ENCODE data around the gene TTLL8. TPM values are rescaled to one million over a fixed set of nuclear protein-coding genes. Genes with fewer than 3 reads are reported as not detected.
A peak's percentile ranks its signal among the peaks of the same experiment; 100 is the strongest.

TTLL8 gene
- total and polyA plus RNA-seq, 7 donors = not detected

GRCh38 chr22:50032941-50033601, 25.0 kb downstream of the TTLL8 start:
- intact Hi-C loops (cut with DNase I) = loop anchor here (5.0 kb wide), 1 partner anchor 266 kb away; no protein-coding TSS in a partner anchor
- TF ChIP-seq, protein P1, sequence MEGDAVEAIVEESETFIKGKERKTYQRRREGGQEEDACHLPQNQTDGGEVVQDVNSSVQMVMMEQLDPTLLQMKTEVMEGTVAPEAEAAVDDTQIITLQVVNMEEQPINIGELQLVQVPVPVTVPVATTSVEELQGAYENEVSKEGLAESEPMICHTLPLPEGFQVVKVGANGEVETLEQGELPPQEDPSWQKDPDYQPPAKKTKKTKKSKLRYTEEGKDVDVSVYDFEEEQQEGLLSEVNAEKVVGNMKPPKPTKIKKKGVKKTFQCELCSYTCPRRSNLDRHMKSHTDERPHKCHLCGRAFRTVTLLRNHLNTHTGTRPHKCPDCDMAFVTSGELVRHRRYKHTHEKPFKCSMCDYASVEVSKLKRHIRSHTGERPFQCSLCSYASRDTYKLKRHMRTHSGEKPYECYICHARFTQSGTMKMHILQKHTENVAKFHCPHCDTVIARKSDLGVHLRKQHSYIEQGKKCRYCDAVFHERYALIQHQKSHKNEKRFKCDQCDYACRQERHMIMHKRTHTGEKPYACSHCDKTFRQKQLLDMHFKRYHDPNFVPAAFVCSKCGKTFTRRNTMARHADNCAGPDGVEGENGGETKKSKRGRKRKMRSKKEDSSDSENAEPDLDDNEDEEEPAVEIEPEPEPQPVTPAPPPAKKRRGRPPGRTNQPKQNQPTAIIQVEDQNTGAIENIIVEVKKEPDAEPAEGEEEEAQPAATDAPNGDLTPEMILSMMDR (IDR thresholded peaks at IDR 0.05) = no peak
- H3K4me3 ChIP-seq = no peak overlapping the region
- DNase-seq (no peak), ATAC-seq (no peak)
- no peak overlapping the region for H3K27ac ChIP-seq
- peaks cover 0 to 55% (median 16%) of the 10 kb centered on the region in 3 donors for H3K27me3 ChIP-seq (ENCODE audit: insufficient read depth in 3 of 3, low read length in 2 of 3)
- 75 to 81% (median 81%) methylated on average over 23 of the region's 23 CpGs for WGBS, 3 donors
- no peaks in the 10 kb centered on the region for H3K9me3 ChIP-seq
- H3K36me3 ChIP-seq (ENCODE audit: insufficient read depth in 1 of 2, low read depth in 1 of 2) = no peaks in the 10 kb centered on the region
- peaks cover 1% of the 10 kb centered on the region for H3K4me1 ChIP-seq

DNA sequence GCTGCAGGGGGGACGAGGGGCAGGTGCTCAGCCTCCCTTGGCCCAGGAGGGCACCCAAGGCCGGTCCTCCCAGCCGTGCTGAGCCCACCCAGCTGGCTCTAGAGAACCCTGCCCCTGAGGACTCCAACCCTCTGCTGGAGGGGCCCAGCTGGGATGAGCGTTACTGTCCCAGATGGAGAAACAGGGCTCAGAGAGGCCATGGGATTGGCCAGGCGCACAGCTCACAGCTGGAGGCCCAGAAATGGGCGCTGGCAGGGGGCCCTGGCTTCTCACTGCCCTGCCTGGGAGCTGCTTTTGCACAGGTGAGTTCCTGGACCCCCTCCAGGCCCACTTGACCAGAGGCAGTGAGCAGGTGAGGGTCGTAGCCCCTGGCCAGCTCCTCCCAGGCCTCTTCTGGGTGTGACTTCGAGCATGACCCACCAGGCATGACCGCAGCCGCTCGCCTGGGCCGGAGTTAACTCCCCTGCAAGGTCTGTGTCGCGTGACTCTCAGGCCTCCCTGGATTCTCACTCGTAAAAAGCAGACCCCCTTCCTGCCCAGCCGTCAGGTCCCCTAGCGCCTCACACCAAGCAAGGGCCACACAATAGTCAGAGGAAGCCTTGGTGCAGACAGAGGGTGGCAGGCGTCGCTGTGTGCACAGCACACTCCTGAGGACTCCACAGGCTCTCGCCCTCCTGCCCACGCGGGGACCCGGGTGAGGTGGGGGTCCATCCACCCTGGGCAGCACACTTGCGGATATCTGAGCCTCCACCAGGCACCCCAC, 25.8 kb downstream of the TTLL8 start:
- H3K27ac ChIP-seq = no peak overlapping the region
- TF ChIP-seq, protein P1 (IDR thresholded peaks at IDR 0.05) = no peak
- no peaks in the 10 kb centered on the region for H3K36me3 ChIP-seq (ENCODE audit: insufficient read depth in 1 of 2, low read depth in 1 of 2)
- H3K27me3 ChIP-seq (ENCODE audit: insufficient read depth in 3 of 3, low read length in 2 of 3) = peaks cover 0 to 55% (median 16%) of the 10 kb centered on the region in 3 donors
- no peak overlapping the region for H3K4me3 ChIP-seq
- 69 to 81% (median 75%) methylated on average over 21 to 24 of the region's 24 CpGs for WGBS, 3 donors
- DNase-seq (no peak), ATAC-seq (no peak)
- H3K9me3 ChIP-seq = no peaks in the 10 kb centered on the region
- intact Hi-C loops (cut with DNase I) = loop anchor here (5.0 kb wide), 1 partner anchor 265 kb away; no protein-coding TSS in a partner anchor
- H3K4me1 ChIP-seq = peaks cover 6% of the 10 kb centered on the region

- ATAC-seq (no peak), DNase-seq (peak in 1 of 2 donors; percentile 53)
- TF ChIP-seq, protein P1 (IDR thresholded peaks at IDR 0.05) = no peak
- Histone ChIP-seq H3K36me3 (ENCODE audit: insufficient read depth in 1 of 2, low read depth in 1 of 2) (no peaks in the 10 kb centered on the region), H3K4me1 (peaks cover 6% of the 10 kb centered on the region), H3K27ac (no peak overlapping the region), H3K4me3 (no peak overlapping the region), H3K9me3 (no peaks in the 10 kb centered on the region), H3K27me3 (ENCODE audit: insufficient read depth in 3 of 3, low read length in 2 of 3) (peaks cover 0 to 61% (median 16%) of the 10 kb centered on the region in 3 donors)
- intact Hi-C loops (cut with DNase I) = loop anchor here (1.0 to 5.0 kb wide), 2 partner anchors 102 to 264 kb away; no protein-coding TSS in a partner anchor
- 77 to 88% (median 82%) methylated on average over 42 to 49 of the region's 49 CpGs for WGBS, 3 donors
Observed at GRCh38 chr22:50031189-50032091, 26.7 kb downstream of the TTLL8 start.

- 19 to 26% (median 22%) methylated on average over 51 to 52 of the region's 52 CpGs for WGBS, 3 donors
- H3K4me3 ChIP-seq = no peak overlapping the region
- H3K4me1 ChIP-seq = peaks cover 6% of the 10 kb centered on the region
- TF ChIP-seq, protein P1 (IDR thresholded peaks at IDR 0.05) = peak; percentile 91
- DNase-seq (peak; percentile 76 to 86), ATAC-seq (peak; percentile 86 to 97 (median 86))
- intact Hi-C loops (cut with DNase I) = loop anchor here (1.0 to 5.0 kb wide), 2 partner anchors 101 to 263 kb away; no protein-coding TSS in a partner anchor
- H3K27me3 ChIP-seq (ENCODE audit: insufficient read depth in 3 of 3, low read length in 2 of 3) = peaks cover 0 to 56% (median 16%) of the 10 kb centered on the region in 3 donors
- H3K36me3 ChIP-seq (ENCODE audit: insufficient read depth in 1 of 2, low read depth in 1 of 2) = no peaks in the 10 kb centered on the region
- H3K27ac ChIP-seq = no peak overlapping the region
- no peaks in the 10 kb centered on the region for H3K9me3 ChIP-seq
Observed at GRCh38 chr22:50030297-50031188, 27.6 kb downstream of the TTLL8 start.

Data from psoas muscle (tissue), 8 donors.